Left cardiac atrium (tissue), 4 donors: ENCODE measurements around the gene GLRX3. TPM values are rescaled to one million over a fixed set of nuclear protein-coding genes. Genes with fewer than 3 reads are reported as not detected.

Source experiments
- ATAC-seq, 2 donors: fragments of 200-7000 bp; cut with Tn5 transposase; one replicate each; pipeline ENCODE4 v1.9.1; 2020; ENCODE audit warnings: mild to moderate bottlenecking in 2 of 2, moderate library complexity in 2 of 2
- DNase-seq: peaks from one replicate; pipeline ENCODE4 v3.0.0-alpha.2; 2020
- intact Hi-C, 2 donors: fragments of 100-400 bp; cut with DNase I; formaldehyde crosslinking; loops; one replicate each; pipeline versions ENCODE4 v1.14.1 to v1.15.1; 2022 to 2023
- total RNA-seq, 2 donors: library from RNA; stranded (reverse); fragmentation: NEBNext Ultra II Directional; extraction: Animal tissue kit (Norgen Biotek cat#: 25700); gene quantifications; one replicate each; pipeline ENCODE4 v1.2.1, GENCODE V29; 2021
- donor health status: DM: no; HTN: yes; CAD: no.
- donor health status: DM: no; HTN: yes; CAD: no; lungs with severe emphysema.
- donor health status: DM: yes; HTN: yes; CAD: no.
- donor health status: Dilated cardiomyopathy.

GLRX3 gene
- total RNA-seq, 2 donors from 2014 or later, result 53.5 to 67.1 TPM

- ATAC-seq (no peak), DNase-seq (no peak)
- intact Hi-C loops, result no loop called here
Measured at GRCh38 chr10:130220251-130221185, 84.3 kb downstream of the GLRX3 start.

GRCh38 chr10:130221456-130222375, 85.5 kb downstream of the GLRX3 start:
- intact Hi-C loops, result no loop called here
- ATAC-seq, result no peak
- DNase-seq, result no peak

- no peak for DNase-seq
- intact Hi-C loops, result no loop called here
- no peak for ATAC-seq
Measured at GRCh38 chr10:130222381-130222780, 86.2 kb downstream of the GLRX3 start.

DNA sequence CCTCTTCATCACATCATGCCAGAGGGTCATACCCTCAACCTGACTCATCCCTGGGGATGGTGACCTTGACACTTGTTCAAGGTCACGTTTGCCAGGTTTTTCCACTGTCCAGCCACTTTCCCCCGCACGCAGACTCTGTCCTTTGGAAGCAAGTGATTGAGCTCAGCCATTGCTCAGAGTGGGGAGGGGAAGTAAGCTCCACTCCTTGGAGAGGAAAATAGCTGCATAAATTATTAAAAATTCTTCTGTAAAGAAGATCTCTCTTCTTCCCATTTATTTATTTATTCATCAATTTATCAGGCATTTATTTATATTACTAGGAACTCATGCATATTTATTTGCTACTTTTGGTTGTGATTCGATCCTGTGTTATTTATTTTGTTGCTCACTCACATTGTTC, 88.0 kb downstream of the GLRX3 start:
- DNase-seq, result no peak
- intact Hi-C loops, result no loop called here
- ATAC-seq, result no peak

DNA sequence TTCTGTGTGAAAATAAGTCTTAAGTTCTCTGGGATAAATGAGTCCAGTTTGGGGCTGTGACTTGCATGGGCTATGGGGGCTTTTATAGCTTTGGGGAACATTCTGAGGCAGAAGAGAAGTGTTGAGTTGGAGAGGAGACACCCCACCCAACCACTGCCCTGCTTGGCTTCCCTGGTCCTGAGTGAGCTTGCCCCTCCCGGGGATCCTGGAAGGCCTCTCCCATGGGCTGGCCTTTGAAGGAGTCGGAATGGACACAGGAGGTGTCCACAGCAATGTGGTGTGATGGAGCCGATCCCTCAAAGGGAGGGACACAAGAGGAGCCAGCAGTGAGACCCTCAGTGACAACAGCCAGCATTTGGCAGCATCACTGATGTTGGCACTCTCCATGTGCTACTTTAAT, 89.8 kb downstream of the GLRX3 start:
- DNase-seq (no peak), ATAC-seq (no peak)

GRCh38 chr10:130227883-130228282, 91.7 kb downstream of the GLRX3 start:
- DNase-seq (no peak), ATAC-seq (no peak)
- intact Hi-C loops, result no loop called here

More for the DNA sequence above, 89.8 kb downstream of the GLRX3 start:
- intact Hi-C loops, result no loop called here

Other genes starting within 250 kb of the GLRX3 start
- 10 to 100 TPM in 1 of 2 donors, 1 to 10 TPM in 1; 6.0 to 10.1 TPM for gene EBF3, start 172.1 kb upstream of the GLRX3 start, total RNA-seq
- gene C10orf143, start 25.6 kb upstream of the GLRX3 start, total RNA-seq, result 1 to 10 TPM; 2.1 to 2.3 TPM